NCI-H2196 (cell line): ENCODE data around the gene AGMO.

Experiments used
- DNase-seq: peaks from one replicate; lab custom pipeline; 2025; ENCODE audit not compliant: unreplicated experiment; lab: John Stamatoyannopoulos, UW

Gene AGMO

GRCh38 chr7:15504351-15504750 lies 57.5 kb downstream of the AGMO start:
- no peak for DNase-seq

- no peak for DNase-seq
Measured at GRCh38 chr7:15503603-15504290, 58.1 kb downstream of the AGMO start.

- DNase-seq, result no peak
Measured at GRCh38 chr7:15498465-15498864, 63.4 kb downstream of the AGMO start.

DNA sequence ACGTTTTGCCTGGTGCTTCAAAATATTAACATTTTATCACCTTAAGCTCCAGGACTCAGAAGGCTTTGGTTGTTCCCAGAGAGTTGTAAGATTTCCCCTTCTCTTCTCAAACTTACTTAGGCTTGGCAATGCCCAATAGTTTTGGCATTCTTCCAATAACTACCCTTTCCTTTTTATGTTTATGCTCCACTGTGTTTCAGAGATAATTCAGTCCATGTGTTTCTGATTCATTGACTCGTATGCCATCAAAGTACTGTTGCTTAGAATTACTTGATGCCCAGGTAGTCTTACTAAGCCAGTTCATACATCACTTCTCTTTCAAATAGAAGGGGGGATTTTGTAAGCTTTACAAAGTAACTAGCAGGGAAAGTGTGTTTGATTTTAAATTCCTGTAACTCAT lies 66.6 kb downstream of the AGMO start:
- no peak for DNase-seq

DNA sequence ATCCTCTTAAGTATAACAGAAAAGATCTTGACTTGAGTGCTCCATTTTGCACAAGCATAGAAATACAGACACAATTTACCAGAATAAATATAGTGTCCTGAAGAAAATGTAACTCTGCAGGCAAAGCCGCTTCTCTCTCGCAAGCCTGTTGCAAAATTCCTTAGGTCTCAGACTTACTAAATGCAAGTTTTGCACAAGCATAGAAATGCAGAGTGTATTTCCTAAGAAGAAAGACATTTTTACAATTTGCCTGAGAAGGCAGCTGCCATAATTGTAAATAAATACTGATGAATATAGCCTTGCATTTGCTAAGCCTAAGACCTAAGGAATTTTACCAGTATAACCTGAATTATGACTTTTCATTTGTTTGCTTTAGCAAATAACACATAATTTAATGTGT lies 67.1 kb downstream of the AGMO start:
- no peak for DNase-seq

DNA sequence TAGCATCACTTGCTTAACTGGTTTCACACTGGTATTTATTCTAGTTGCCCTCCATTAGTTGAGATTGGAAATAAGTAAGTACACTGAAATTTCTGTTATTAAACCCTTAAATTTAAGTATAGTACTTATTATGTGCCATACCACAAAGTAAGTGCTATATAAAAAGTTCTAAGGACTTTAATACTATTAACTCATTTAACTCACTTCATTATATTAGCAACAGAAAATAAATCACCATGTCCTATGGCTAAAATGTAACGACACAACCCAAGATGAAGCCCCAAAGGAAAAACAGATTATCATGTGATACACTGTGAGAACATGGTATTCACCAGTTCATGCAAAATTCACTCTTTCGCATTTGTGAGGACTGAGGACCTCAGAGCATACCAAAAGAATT lies 70.5 kb downstream of the AGMO start:
- no peak for DNase-seq

GRCh38 chr7:15490291-15490690 lies 71.5 kb downstream of the AGMO start:
- DNase-seq, result no peak

- DNase-seq, result no peak
Measured at GRCh38 chr7:15489861-15490260, 72.0 kb downstream of the AGMO start.

GRCh38 chr7:15489383-15489782 lies 72.4 kb downstream of the AGMO start:
- DNase-seq, result no peak

DNA sequence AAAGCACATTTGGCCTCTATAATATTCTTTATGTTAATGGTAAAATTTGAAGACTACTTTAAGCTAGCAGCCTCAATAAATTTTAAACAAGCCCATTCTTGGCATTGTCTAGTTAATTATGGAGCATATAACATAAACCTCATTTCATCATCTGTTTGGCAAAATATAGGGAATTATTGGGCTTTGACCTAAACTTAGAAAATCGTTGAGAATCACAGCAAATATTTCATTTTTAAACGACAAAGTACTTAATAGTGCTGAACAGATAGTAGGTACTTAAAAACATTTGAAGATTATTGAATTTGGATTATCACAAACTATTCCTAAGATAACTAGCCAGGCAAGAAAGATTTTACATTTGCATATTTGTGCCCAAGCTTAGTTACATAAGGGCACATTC lies 73.4 kb downstream of the AGMO start:
- no peak for DNase-seq

GRCh38 chr7:15487896-15488295 lies 73.9 kb downstream of the AGMO start:
- no peak for DNase-seq

- DNase-seq, result no peak
Measured at GRCh38 chr7:15485998-15486397, 75.8 kb downstream of the AGMO start.

- no peak for DNase-seq
Measured at GRCh38 chr7:15485431-15485830, 76.4 kb downstream of the AGMO start.

DNA sequence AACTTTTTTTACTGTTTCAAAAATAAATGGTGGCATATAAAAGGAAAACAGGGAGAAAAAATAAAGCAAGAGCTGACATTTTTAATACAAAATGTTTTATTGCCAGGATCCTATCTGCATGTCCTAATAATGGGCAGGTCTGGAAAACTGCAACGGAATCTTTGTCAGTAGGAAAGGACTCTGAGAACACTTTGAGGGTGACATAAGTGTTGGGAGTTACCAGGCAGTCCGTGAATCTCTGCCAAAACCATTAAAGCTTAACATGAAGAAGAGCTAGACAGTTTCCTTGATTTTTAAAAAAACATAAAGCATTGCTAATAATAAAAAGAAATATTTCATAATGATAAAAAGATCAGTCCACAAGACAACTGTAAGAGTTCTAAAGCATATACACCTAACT lies 80.7 kb downstream of the AGMO start:
- no peak for DNase-seq

- no peak for DNase-seq
Measured at GRCh38 chr7:15478401-15478800, 83.4 kb downstream of the AGMO start.

- DNase-seq, result no peak
Measured at GRCh38 chr7:15476531-15476918, 85.3 kb downstream of the AGMO start.

DNA sequence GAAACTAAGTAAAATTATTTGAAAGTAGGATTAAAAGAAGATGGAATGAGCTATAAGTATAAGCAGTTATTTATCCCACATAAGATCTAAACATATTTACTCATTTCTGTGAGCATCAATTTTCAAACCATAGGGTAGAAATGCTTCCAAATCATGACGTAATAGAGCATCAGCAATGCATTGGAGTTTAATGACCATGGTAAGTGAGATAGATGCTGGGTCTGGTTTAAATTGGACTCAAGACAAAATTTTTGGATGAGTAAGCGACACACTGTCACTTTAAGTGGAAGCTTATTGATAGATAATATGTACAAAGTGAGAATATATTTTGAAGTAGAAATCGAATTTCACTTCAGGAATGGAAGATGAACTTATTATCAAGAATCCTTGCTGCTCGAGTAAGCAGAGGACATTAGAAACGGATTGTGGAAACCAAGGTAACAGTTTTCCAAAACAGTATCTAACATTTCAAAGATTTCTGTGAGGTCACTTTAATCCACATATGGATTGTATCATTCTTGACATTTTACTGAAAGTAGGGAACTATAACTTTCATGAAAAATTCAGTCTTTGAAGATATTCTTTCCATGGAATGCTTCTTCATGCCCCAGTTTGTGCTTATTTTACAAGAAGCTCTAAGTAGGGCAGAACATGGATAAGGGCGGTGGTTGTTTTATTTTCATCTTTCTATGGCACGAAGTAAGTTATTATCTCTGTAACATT lies 85.8 kb downstream of the AGMO start:
- DNase-seq, result no peak

DNA sequence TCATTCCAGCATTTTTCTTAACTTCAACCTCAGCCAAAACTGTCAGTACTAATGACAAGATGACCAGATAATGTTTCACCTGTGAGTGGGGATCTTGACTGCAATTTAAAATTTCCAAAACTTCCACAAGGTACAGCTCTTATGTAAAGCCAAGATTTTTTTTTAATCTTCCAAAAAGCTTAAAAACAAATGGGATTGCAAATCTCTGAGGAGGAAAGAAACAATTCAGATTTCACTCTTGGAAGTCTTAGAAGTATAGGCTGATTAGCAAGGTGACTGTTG lies 90.2 kb downstream of the AGMO start:
- DNase-seq, result no peak

GRCh38 chr7:15470825-15471668 lies 90.8 kb downstream of the AGMO start:
- no peak for DNase-seq

DNA sequence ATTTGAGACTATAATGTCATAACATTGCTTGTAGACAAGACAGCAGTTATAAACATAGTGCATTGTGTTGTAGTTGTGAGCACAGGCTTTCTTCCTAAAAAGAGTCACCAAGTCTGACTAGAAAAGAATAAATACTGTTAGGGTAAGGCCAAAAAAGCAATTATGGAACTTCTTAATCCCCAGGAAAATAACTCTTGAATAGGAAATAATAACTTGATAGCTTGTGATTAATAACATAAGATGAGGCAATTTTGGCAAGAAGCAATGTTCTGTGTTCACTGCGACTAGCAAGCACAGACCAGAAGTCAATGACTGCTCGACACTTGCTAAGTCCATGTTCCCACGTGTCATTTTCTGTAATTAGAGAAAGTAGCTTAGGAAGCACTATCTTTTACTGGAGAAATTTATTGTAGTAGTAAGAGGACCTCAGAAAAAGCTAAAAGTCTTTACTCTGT lies 97.1 kb downstream of the AGMO start:
- no peak for DNase-seq

DNA sequence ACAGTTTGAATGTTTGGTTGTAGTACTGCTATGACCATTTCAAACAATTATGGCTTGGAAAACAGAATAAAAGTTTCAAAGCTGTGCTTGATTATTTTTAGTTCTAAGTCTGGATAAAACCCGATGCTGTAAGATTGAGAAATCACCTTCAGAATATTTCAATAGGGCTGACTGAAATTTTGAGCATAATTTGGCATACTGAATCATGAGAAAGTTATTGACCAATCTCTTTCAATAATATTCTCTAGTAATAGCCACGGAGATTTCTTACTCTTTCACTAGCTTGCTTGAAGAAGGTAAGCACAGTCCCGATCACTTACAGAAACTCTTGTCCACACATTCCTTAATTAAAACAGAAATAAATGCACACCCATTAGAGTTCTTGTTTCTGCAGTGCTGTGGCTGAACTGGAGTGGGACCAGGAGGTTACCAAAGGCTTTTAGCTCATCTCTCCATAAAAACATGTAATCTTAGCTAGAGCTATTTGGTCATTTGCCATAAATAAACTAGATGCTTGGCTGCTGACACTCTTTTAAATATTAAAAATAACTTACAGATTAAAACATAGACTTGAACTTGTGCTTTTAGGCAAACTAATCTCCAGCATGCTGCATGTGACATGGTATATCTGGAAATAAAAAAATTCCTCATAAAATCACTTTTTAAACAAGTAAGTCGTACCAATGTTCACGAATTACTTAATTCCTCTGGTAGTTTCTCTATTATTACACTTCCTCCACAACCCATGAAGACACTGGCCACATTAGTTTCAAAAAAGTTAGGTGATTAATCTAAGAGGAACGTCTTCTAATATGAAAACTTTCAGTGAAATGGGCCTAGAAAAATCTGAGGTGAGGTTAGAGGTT lies 97.8 kb downstream of the AGMO start:
- no peak for DNase-seq
